Rectal smooth muscle tissue (tissue), 1 donor: ENCODE data around the gene INO80D.
"Not testable (repeated sequence)": the region's sequence is repeated elsewhere in the genome, so short reads cannot be mapped to it uniquely, and the experiment has no call there.

ENCODE experiments used
- H3K27ac ChIP-seq: one replicate; pipeline ENCODE4 v1.7.0; 2013; ENCODE audit warnings: low read depth, low read length, inconsistent platforms
- H3K27me3 ChIP-seq: one replicate; pipeline ENCODE4 v1.7.0; 2013; ENCODE audit warnings: low read length; ENCODE audit not compliant: control insufficient read depth, insufficient read depth
- H3K36me3 ChIP-seq: one replicate; pipeline ENCODE4 v1.7.0; 2013; ENCODE audit warnings: low read length; ENCODE audit not compliant: control insufficient read depth, insufficient read depth
- H3K4me1 ChIP-seq: one replicate; pipeline ENCODE4 v1.7.0; 2013; ENCODE audit warnings: low read length; ENCODE audit not compliant: control insufficient read depth, insufficient read depth
- H3K4me3 ChIP-seq: one replicate; pipeline ENCODE4 v1.7.0; 2013; ENCODE audit warnings: low read length
- H3K9ac ChIP-seq: one replicate; pipeline ENCODE4 v1.7.0; 2013; ENCODE audit warnings: low read length

INO80D gene

GRCh38 chr2:205984381-205984780, 101.6 kb downstream of the INO80D start:
- no peak overlapping the region for H3K4me3 ChIP-seq
- H3K27ac ChIP-seq = no peak overlapping the region
- H3K36me3 ChIP-seq = no peaks in the 10 kb centered on the region
- no peak overlapping the region for H3K9ac ChIP-seq
- H3K4me1 ChIP-seq = no peaks in the 10 kb centered on the region
- no peaks in the 10 kb centered on the region for H3K27me3 ChIP-seq

GRCh38 chr2:205982776-205983327, 103.1 kb downstream of the INO80D start:
- no peaks in the 10 kb centered on the region for H3K36me3 ChIP-seq
- H3K4me3 ChIP-seq = no peak overlapping the region
- H3K27ac ChIP-seq = no peak overlapping the region
- no peaks in the 10 kb centered on the region for H3K4me1 ChIP-seq
- H3K9ac ChIP-seq = no peak overlapping the region
- H3K27me3 ChIP-seq = no peaks in the 10 kb centered on the region

- not testable (repeated sequence) for H3K27ac ChIP-seq, H3K4me1 ChIP-seq, H3K4me3 ChIP-seq, H3K36me3 ChIP-seq, H3K27me3 ChIP-seq, H3K9ac ChIP-seq
Measured at GRCh38 chr2:205978728-205979127, 107.2 kb downstream of the INO80D start.

- H3K36me3 ChIP-seq, H3K27me3 ChIP-seq, H3K4me3 ChIP-seq, H3K4me1 ChIP-seq, H3K9ac ChIP-seq, H3K27ac ChIP-seq: not testable (repeated sequence)
Measured at GRCh38 chr2:205977699-205978098, 108.3 kb downstream of the INO80D start.

GRCh38 chr2:205976934-205977659, 108.9 kb downstream of the INO80D start:
- not testable (repeated sequence) for H3K4me3 ChIP-seq, H3K27ac ChIP-seq, H3K27me3 ChIP-seq, H3K36me3 ChIP-seq, H3K9ac ChIP-seq, H3K4me1 ChIP-seq

GRCh38 chr2:205976120-205976814, 109.7 kb downstream of the INO80D start:
- H3K36me3 ChIP-seq = no peaks in the 10 kb centered on the region
- no peaks in the 10 kb centered on the region for H3K27me3 ChIP-seq
- no peak overlapping the region for H3K9ac ChIP-seq
- no peak overlapping the region for H3K27ac ChIP-seq
- H3K4me3 ChIP-seq = no peak overlapping the region
- H3K4me1 ChIP-seq = peaks cover 7% of the 10 kb centered on the region

- no peak overlapping the region for H3K9ac ChIP-seq
- no peaks in the 10 kb centered on the region for H3K27me3 ChIP-seq
- H3K4me3 ChIP-seq = no peak overlapping the region
- no peaks in the 10 kb centered on the region for H3K36me3 ChIP-seq
- H3K27ac ChIP-seq = peak overlapping the region; percentile 32
- H3K4me1 ChIP-seq = peaks cover 7% of the 10 kb centered on the region
Measured at GRCh38 chr2:205975082-205975949, 110.7 kb downstream of the INO80D start.

GRCh38 chr2:205972113-205972512, 113.9 kb downstream of the INO80D start:
- no peak overlapping the region for H3K4me3 ChIP-seq
- no peaks in the 10 kb centered on the region for H3K36me3 ChIP-seq
- H3K9ac ChIP-seq = no peak overlapping the region
- no peak overlapping the region for H3K27ac ChIP-seq
- peaks cover 7% of the 10 kb centered on the region for H3K4me1 ChIP-seq
- no peaks in the 10 kb centered on the region for H3K27me3 ChIP-seq

- Histone ChIP-seq H3K27ac (no peak overlapping the region), H3K9ac (no peak overlapping the region), H3K36me3 (no peaks in the 10 kb centered on the region), H3K27me3 (no peaks in the 10 kb centered on the region), H3K4me3 (no peak overlapping the region), H3K4me1 (peaks cover 4% of the 10 kb centered on the region)
Measured at GRCh38 chr2:205970348-205970747, 115.6 kb downstream of the INO80D start.

- Histone ChIP-seq H3K4me1 (no peaks in the 10 kb centered on the region), H3K4me3 (no peak overlapping the region), H3K27me3 (no peaks in the 10 kb centered on the region), H3K27ac (no peak overlapping the region), H3K9ac (no peak overlapping the region), H3K36me3 (no peaks in the 10 kb centered on the region)
Measured at GRCh38 chr2:205969584-205969983, 116.4 kb downstream of the INO80D start.

GRCh38 chr2:205967391-205968075, 118.4 kb downstream of the INO80D start:
- Histone ChIP-seq H3K4me1 (no peaks in the 10 kb centered on the region), H3K27ac (no peak overlapping the region), H3K36me3 (no peaks in the 10 kb centered on the region), H3K4me3 (no peak overlapping the region), H3K27me3 (no peaks in the 10 kb centered on the region), H3K9ac (no peak overlapping the region)

GRCh38 chr2:205965707-205966106, 120.3 kb downstream of the INO80D start:
- no peaks in the 10 kb centered on the region for H3K27me3 ChIP-seq
- no peak overlapping the region for H3K4me3 ChIP-seq
- no peak overlapping the region for H3K9ac ChIP-seq
- H3K36me3 ChIP-seq = no peaks in the 10 kb centered on the region
- H3K27ac ChIP-seq = no peak overlapping the region
- H3K4me1 ChIP-seq = no peaks in the 10 kb centered on the region
